Activated naive CD8-positive, alpha-beta T cell treated with anti-CD3 and anti-CD28 coated beads, Interleukin-2, amount 50 U/mL, for 24 hours (primary cell): ENCODE data around the gene DEFB110.

Source experiments
- ATAC-seq: fragments of 150-1000 bp; cut with Tn5 transposase; one replicate; pipeline ENCODE4 v1.10.0; 2021
- DNase-seq: peaks from one replicate; pipeline ENCODE4 v3.0.0; 2021
- H3K27ac Mint-ChIP-seq: one replicate; pipeline ENCODE4 v1.8.0; 2021; ENCODE audit warnings: mild to moderate bottlenecking, mixed read lengths
- H3K27me3 Mint-ChIP-seq: one replicate; pipeline ENCODE4 v1.8.0; 2021; ENCODE audit warnings: mixed read lengths
- H3K36me3 Mint-ChIP-seq: one replicate; pipeline ENCODE4 v1.8.0; 2021; ENCODE audit warnings: low read depth, mixed read lengths
- H3K4me1 Mint-ChIP-seq: one replicate; pipeline ENCODE4 v1.8.0; 2021; ENCODE audit warnings: mixed read lengths
- H3K4me3 Mint-ChIP-seq: one replicate; pipeline ENCODE4 v1.8.0; 2021; ENCODE audit warnings: mild to moderate bottlenecking, moderate library complexity, mixed read lengths
- H3K9me3 Mint-ChIP-seq: one replicate; pipeline ENCODE4 v1.8.0; 2021; ENCODE audit warnings: mixed read lengths

DEFB110 gene

DNA sequence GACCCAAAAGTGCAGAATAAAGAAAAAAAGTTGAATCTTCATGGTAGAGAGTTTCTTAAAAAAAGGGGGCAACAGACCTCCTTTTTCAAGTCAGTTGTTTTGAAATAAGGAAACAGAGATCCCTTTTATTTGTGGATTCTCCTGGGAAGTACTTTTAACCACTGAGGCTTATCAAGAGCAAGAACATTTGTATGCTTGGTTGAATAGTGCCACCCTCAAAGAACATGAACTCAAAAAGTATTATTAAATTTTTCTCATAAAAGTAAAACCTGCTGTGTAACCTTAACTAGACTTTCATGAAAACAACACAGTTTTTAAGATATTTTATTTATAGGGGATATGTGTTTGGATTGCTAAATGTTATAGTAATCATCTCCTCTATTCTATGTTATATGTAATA, at the start of gene DEFB110:
Gene DEFB110, minus strand, starts transcription at position 101 of the 400 bp plus-strand sequence. Its CDS starts 59 bp downstream, at position 42.
- Mint-ChIP-seq H3K9me3 (no peaks in the 10 kb centered on the region), H3K4me1 (no peaks in the 10 kb centered on the region), H3K4me3 (no peak within 1 kb of the TSS), H3K36me3 (no peaks in the 10 kb centered on the region), H3K27ac (no peak within 1 kb of the TSS), H3K27me3 (no peaks in the 10 kb centered on the region)
- ATAC-seq (no peak), DNase-seq (no peak)

- Mint-ChIP-seq H3K36me3 (no peaks in the 10 kb centered on the region), H3K27me3 (no peaks in the 10 kb centered on the region), H3K4me3 (no peak overlapping the region), H3K9me3 (peaks cover 12% of the 10 kb centered on the region), H3K27ac (no peak overlapping the region), H3K4me1 (no peaks in the 10 kb centered on the region)
- no peak for ATAC-seq
- no peak for DNase-seq
These were observed 48.3 kb upstream of the DEFB110 start for GRCh38 chr6:50070101-50070500.

DNA sequence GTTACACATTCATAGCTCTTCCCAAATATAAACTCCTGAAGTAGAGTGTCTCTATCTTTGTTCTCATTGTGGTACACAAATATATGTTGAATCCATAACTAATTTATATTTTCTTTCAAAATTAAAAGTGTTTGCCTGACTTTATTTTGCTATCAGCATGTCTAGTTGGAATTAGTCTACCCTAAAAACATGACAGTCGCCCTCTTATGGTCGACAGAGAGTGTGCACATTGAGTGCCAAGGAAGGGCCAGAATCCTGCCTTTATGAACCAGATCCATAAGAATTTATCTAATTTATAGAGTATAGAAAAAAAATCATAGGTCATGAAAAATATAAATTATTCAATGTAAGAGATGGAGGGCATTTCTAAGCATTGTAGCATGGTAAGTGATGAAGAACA, 40.3 kb upstream of the DEFB110 start:
- no peak for DNase-seq
- no peaks in the 10 kb centered on the region for H3K4me1 Mint-ChIP-seq
- H3K27me3 Mint-ChIP-seq: no peaks in the 10 kb centered on the region
- no peak for ATAC-seq
- peaks cover 18% of the 10 kb centered on the region for H3K9me3 Mint-ChIP-seq
- no peak overlapping the region for H3K27ac Mint-ChIP-seq
- H3K36me3 Mint-ChIP-seq: no peaks in the 10 kb centered on the region
- H3K4me3 Mint-ChIP-seq: no peak overlapping the region

DNA sequence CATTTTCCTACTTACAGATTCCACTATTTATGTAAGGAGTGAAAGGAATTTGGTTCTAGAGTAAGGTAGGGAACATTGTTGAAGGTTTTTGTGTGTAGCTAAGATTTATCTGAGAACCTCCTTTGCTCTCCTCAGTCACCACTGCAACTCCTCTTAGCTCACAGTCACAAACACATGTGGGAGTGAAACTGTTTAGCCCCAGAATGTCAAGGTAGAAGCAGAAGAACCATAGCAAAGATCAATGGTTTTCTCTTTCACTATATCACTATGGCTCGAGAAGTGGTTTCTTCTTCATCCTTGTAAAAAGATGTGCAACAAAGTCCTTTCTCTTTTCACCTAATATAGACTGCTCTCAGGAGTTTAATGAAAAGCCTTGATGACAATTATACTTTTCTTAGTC, 34.4 kb upstream of the DEFB110 start:
- peaks cover 7% of the 10 kb centered on the region for H3K9me3 Mint-ChIP-seq
- DNase-seq (no peak), ATAC-seq (no peak)
- no peaks in the 10 kb centered on the region for H3K36me3 Mint-ChIP-seq
- H3K4me3 Mint-ChIP-seq: no peak overlapping the region
- no peaks in the 10 kb centered on the region for H3K4me1 Mint-ChIP-seq
- H3K27me3 Mint-ChIP-seq: no peaks in the 10 kb centered on the region
- H3K27ac Mint-ChIP-seq: no peak overlapping the region

GRCh38 chr6:50049829-50050228, 28.0 kb upstream of the DEFB110 start, which contains the start of gene DEFB112:
DEFB112 (minus strand) TSS chr6:50049929; CDS start chr6:50049869, 60 bp downstream.
- H3K27me3 Mint-ChIP-seq: no peaks in the 10 kb centered on the region
- H3K4me1 Mint-ChIP-seq: no peaks in the 10 kb centered on the region
- H3K27ac Mint-ChIP-seq: no peak within 1 kb of the TSS
- H3K4me3 Mint-ChIP-seq: no peak within 1 kb of the TSS
- H3K9me3 Mint-ChIP-seq: peaks cover 10% of the 10 kb centered on the region
- no peaks in the 10 kb centered on the region for H3K36me3 Mint-ChIP-seq
- no peak for DNase-seq
- ATAC-seq: no peak

GRCh38 chr6:50047026-50047425, 25.2 kb upstream of the DEFB110 start:
- no peaks in the 10 kb centered on the region for H3K36me3 Mint-ChIP-seq
- H3K9me3 Mint-ChIP-seq: peaks cover 10% of the 10 kb centered on the region
- H3K27me3 Mint-ChIP-seq: no peaks in the 10 kb centered on the region
- DNase-seq (no peak), ATAC-seq (no peak)
- H3K4me3 Mint-ChIP-seq: no peak overlapping the region
- no peak overlapping the region for H3K27ac Mint-ChIP-seq
- no peaks in the 10 kb centered on the region for H3K4me1 Mint-ChIP-seq

DNA sequence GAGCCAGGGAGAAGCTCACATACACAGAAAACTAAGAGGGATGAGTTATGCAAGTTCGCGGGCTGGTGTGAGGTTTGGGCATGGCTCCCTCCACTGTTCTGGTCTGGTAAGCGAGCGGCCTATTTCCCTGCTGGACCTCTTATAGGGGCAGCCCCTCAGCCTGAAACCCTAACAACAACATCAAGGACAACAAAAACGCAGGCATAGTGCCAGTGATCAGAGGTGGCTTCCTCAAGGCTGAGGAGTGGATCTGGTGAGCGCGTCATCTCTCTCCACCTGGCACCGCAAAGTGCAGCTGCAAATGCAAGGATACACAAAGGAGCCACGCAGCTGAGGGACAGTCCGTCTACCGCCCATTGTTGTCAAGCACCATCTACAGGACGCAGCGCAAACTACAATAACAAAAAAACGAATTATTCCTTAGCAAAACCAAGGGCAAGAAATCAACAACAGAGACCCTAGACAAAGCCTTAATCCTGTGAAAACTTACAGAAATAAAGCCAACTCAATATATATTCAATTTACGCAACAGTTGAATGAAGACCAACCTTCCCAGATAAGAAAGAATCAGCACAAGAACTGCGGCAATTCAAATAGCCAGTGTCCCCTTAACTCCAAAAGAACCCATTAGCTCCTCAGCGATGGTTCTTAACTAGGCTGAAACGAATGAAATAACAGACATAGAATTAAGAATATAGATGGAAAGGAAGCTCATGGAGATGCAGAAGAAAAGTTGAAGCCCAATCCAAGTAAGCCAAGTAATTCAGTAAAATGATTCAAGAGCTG, 9.2 kb upstream of the DEFB110 start:
- DNase-seq (no peak), ATAC-seq (no peak)
- H3K36me3 Mint-ChIP-seq: no peaks in the 10 kb centered on the region
- H3K4me1 Mint-ChIP-seq: no peaks in the 10 kb centered on the region
- no peak overlapping the region for H3K27ac Mint-ChIP-seq
- no peaks in the 10 kb centered on the region for H3K9me3 Mint-ChIP-seq
- no peak overlapping the region for H3K4me3 Mint-ChIP-seq
- no peaks in the 10 kb centered on the region for H3K27me3 Mint-ChIP-seq

GRCh38 chr6:50030350-50030749, 8.6 kb upstream of the DEFB110 start:
- no peak overlapping the region for H3K27ac Mint-ChIP-seq
- ATAC-seq: no peak
- H3K9me3 Mint-ChIP-seq: no peaks in the 10 kb centered on the region

DNA sequence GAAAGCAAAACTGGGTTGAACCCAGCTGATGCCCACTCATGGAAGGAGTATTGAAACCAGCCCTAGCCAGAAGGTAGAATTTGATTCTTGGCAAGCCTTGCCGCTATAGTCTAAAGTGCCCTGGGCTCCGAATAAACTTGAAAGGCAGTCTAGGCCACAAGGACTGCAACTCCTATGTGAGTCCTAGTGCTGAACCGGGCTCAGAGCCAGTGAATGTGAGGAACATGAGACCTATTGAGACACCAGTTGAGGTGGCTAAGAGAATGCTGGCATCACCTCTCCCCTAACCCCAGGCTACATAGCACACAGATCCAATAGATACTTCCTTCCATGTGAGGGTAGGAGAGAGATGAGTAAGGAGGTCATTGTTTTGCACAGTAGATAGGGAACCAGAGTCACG, 3.5 kb upstream of the DEFB110 start:
- Mint-ChIP-seq H3K27ac (no peak overlapping the region), H3K4me1 (no peaks in the 10 kb centered on the region), H3K9me3 (no peaks in the 10 kb centered on the region), H3K27me3 (no peaks in the 10 kb centered on the region), H3K36me3 (no peaks in the 10 kb centered on the region), H3K4me3 (no peak overlapping the region)
- no peak for ATAC-seq
- no peak for DNase-seq

More at GRCh38 chr6:50030350-50030749, 8.6 kb upstream of the DEFB110 start:
- no peaks in the 10 kb centered on the region for H3K4me1 Mint-ChIP-seq
- DNase-seq: no peak
- H3K4me3 Mint-ChIP-seq: no peak overlapping the region
- no peaks in the 10 kb centered on the region for H3K27me3 Mint-ChIP-seq
- H3K36me3 Mint-ChIP-seq: no peaks in the 10 kb centered on the region

DNA sequence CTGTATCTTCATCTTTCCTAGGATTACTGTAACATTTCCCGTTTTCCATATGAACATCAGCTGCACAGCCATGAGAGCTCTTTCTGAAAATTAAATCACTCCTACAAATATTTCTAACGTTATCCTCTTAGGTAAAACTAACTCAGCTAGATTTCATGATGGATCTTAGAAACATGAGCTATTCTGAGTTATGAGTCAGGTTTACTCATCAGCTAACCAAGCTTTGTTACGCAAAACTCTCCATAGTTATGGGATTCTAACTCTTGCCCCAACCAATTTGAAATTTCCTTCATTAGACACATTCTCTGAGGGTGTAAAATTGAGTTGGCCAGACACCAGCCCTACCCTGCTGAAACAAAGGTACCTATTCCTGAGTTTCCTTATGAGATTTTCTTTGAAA, 14.0 kb downstream of the DEFB110 start:
- H3K27ac Mint-ChIP-seq: no peak overlapping the region
- no peak for ATAC-seq

DNA sequence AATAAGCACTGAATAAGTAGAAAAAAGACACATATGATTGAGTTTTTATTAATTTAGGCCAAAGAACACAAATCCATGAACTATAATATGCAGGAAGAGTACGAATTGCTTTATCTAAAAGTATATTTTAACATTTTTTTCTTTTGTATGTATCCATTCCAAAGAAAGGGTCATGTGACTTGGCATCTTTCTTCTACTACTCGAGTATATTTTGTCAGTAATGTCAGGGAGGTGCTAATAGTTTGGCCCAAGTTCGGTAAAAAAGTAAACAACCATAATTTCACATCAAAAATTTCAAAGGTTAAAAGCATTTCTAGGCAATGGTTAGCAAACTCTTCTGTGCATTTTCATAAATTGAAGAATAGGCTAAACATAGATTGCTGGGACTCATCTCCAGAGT, 18.7 kb downstream of the DEFB110 start:
- DNase-seq: no peak
- Mint-ChIP-seq H3K4me3 (no peak overlapping the region), H3K4me1 (no peaks in the 10 kb centered on the region), H3K27me3 (no peaks in the 10 kb centered on the region), H3K27ac (no peak overlapping the region), H3K36me3 (no peaks in the 10 kb centered on the region), H3K9me3 (no peaks in the 10 kb centered on the region)
- ATAC-seq: no peak

More for the DNA sequence above, 14.0 kb downstream of the DEFB110 start:
- Mint-ChIP-seq H3K36me3 (no peaks in the 10 kb centered on the region), H3K9me3 (no peaks in the 10 kb centered on the region), H3K4me1 (no peaks in the 10 kb centered on the region), H3K27me3 (no peaks in the 10 kb centered on the region), H3K4me3 (no peak overlapping the region)
- no peak for DNase-seq

- DNase-seq: no peak
- Mint-ChIP-seq H3K9me3 (peaks cover 3% of the 10 kb centered on the region), H3K4me3 (no peak overlapping the region), H3K4me1 (no peaks in the 10 kb centered on the region), H3K27ac (no peak overlapping the region), H3K36me3 (no peaks in the 10 kb centered on the region), H3K27me3 (no peaks in the 10 kb centered on the region)
- ATAC-seq: no peak
These were observed 26.5 kb downstream of the DEFB110 start for GRCh38 chr6:49995278-49995677.

- no peak for DNase-seq
- Mint-ChIP-seq H3K9me3 (no peaks in the 10 kb centered on the region), H3K27ac (no peak overlapping the region), H3K4me1 (no peaks in the 10 kb centered on the region), H3K36me3 (no peaks in the 10 kb centered on the region), H3K27me3 (no peaks in the 10 kb centered on the region), H3K4me3 (no peak overlapping the region)
- no peak for ATAC-seq
These were observed 32.9 kb downstream of the DEFB110 start for GRCh38 chr6:49988900-49989299.

GRCh38 chr6:49987749-49988148, 34.0 kb downstream of the DEFB110 start:
- Mint-ChIP-seq H3K27ac (no peak overlapping the region), H3K36me3 (no peaks in the 10 kb centered on the region), H3K27me3 (no peaks in the 10 kb centered on the region), H3K9me3 (no peaks in the 10 kb centered on the region), H3K4me1 (no peaks in the 10 kb centered on the region), H3K4me3 (no peak overlapping the region)
- no peak for ATAC-seq
- DNase-seq: no peak

DNA sequence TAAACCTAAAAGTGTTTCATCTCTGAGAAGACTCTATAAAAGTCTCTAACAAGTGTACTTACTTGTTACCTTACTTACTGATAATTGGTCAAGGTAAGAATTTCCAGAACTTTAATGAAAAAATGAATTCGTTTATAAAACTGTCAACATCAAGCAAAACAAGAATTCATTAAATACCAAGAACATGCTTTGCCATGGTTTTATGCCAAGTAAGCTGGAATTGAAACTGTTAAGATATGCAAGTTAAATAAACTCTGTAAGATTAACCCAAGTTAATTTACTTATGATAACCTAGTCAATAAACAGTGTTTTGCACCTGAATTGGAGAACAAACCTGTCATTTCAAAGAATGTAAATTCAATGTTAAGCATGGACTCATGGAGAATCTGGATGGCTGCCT, 35.2 kb downstream of the DEFB110 start:
- Mint-ChIP-seq H3K9me3 (no peaks in the 10 kb centered on the region), H3K27me3 (no peaks in the 10 kb centered on the region), H3K27ac (no peak overlapping the region), H3K4me3 (no peak overlapping the region), H3K36me3 (no peaks in the 10 kb centered on the region), H3K4me1 (no peaks in the 10 kb centered on the region)
- no peak for DNase-seq
- no peak for ATAC-seq

- H3K27ac Mint-ChIP-seq: no peak overlapping the region
- no peaks in the 10 kb centered on the region for H3K27me3 Mint-ChIP-seq
- H3K9me3 Mint-ChIP-seq: peaks cover 4% of the 10 kb centered on the region
- no peak overlapping the region for H3K4me3 Mint-ChIP-seq
- H3K4me1 Mint-ChIP-seq: peaks cover 2% of the 10 kb centered on the region
- no peak for DNase-seq
- H3K36me3 Mint-ChIP-seq: no peaks in the 10 kb centered on the region
- no peak for ATAC-seq
These were observed 39.7 kb downstream of the DEFB110 start for GRCh38 chr6:49982046-49982445.
